PC-9 (cell line): Measurements from ENCODE around the gene FKBP7. TPM values are rescaled to one million over a fixed set of nuclear protein-coding genes. Genes with fewer than 3 reads are reported as not detected.
A peak's percentile ranks its signal among the peaks of the same experiment; 100 is the strongest.

Experiments
- BruUV-seq: library from RNA; stranded (reverse); fragments of 400-500 nt; replicated peaks from 2 replicates; lab custom pipeline; 2021; lab: Mats Ljungman, UMichigan
- CTCF ChIA-PET: fragments of 300-600 bp; sonication (Branson Sonifier 250); formaldehyde crosslinking; loops from one replicate; lab custom pipeline; 2022; ENCODE audit warnings: antibody characterized with exemption; lab: Charles Lee
- POLR2A ChIA-PET: fragments of 300-600 bp; sonication (Branson Sonifier 250); formaldehyde crosslinking; loops from one replicate; lab custom pipeline; 2022; ENCODE audit warnings: antibody characterized with exemption; ENCODE audit not compliant: unreplicated experiment; lab: Charles Lee
- DNase-seq, 2 experiments: peaks; one replicate each; pipeline versions ENCODE4 v3.0.0 to v3.0.0-alpha.2; 2015 to 2022; ENCODE audit warnings: mixed read lengths in 1 of 2
- H2AFZ ChIP-seq: fragments of 200-600 bp; sonication (generic); 2 replicates; pipeline ENCODE4 v1.8.1; 2017; ENCODE audit warnings: antibody characterized with exemption
- H3F3A ChIP-seq: fragments of 200-600 bp; sonication (generic); 2 replicates; pipeline ENCODE4 v1.8.1; 2017; ENCODE audit warnings: antibody characterized with exemption, mild to moderate bottlenecking, low read depth; ENCODE audit not compliant: insufficient read depth
- H3K27ac ChIP-seq: fragments of 200-600 bp; sonication (generic); 2 replicates; pipeline ENCODE4 v1.6.1; 2016; ENCODE audit warnings: mixed run types
- H3K27me3 ChIP-seq: fragments of 200-600 bp; sonication (generic); 2 replicates; pipeline ENCODE4 v1.6.1; 2016; ENCODE audit warnings: low read depth, mixed run types; ENCODE audit not compliant: insufficient read depth
- H3K36me3 ChIP-seq: fragments of 200-600 bp; sonication (generic); 2 replicates; pipeline ENCODE4 v1.6.1; 2016; ENCODE audit warnings: low read depth, mixed run types
- H3K4me1 ChIP-seq: fragments of 200-600 bp; sonication (generic); replicated peaks from 2 replicates; pipeline ENCODE4 v1.6.1; 2016; ENCODE audit warnings: mixed run types; ENCODE audit not compliant: insufficient read depth
- H3K4me2 ChIP-seq: fragments of 200-600 bp; sonication (generic); 2 replicates; pipeline ENCODE4 v1.6.1; 2017; ENCODE audit warnings: mixed run types
- H3K4me3 ChIP-seq: fragments of 200-600 bp; sonication (generic); 2 replicates; pipeline ENCODE4 v1.6.1; 2016; ENCODE audit warnings: mixed run types
- H3K79me2 ChIP-seq: fragments of 200-600 bp; sonication (generic); 2 replicates; pipeline ENCODE4 v1.6.1; 2017; ENCODE audit warnings: low read depth, mixed run types
- H3K9me2 ChIP-seq: fragments of 200-600 bp; sonication (generic); 2 replicates; pipeline ENCODE4 v1.8.1; 2017; ENCODE audit warnings: mild to moderate bottlenecking; ENCODE audit not compliant: insufficient read depth
- H3K9me3 ChIP-seq: fragments of 200-600 bp; sonication (generic); 2 replicates; pipeline ENCODE4 v1.8.1; 2016; ENCODE audit warnings: low read depth; ENCODE audit not compliant: insufficient read depth
- H4K20me1 ChIP-seq: fragments of 200-600 bp; sonication (generic); 2 replicates; pipeline ENCODE4 v1.8.1; 2017; ENCODE audit not compliant: insufficient read depth
- CTCF ChIP-seq: fragments of 200-600 bp; sonication (generic); conservative IDR thresholded peaks from 2 replicates; pipeline ENCODE4 v1.6.1; 2017; ENCODE audit warnings: mixed run types, antibody characterized with exemption, mild to moderate bottlenecking, moderate library complexity
- EZH2 ChIP-seq: fragments of 200-600 bp; sonication (generic); IDR thresholded peaks from 2 replicates; pipeline ENCODE4 v1.8.0; 2017; ENCODE audit warnings: antibody characterized with exemption, low read depth
- intact Hi-C: fragments of 100-400 bp; cut with micrococcal nuclease; formaldehyde crosslinking; loops from one replicate; pipeline ENCODE4 v1.10.0; 2022; ENCODE audit not compliant: unreplicated experiment
- total RNA-seq: library from RNA; stranded (reverse); gene quantifications from 2 replicates; pipeline ENCODE4 v1.2.3, GENCODE V29; 2021

The FKBP7 gene
- total RNA-seq, 1 experiment from 2014 or later = 6.1 TPM

GRCh38 chr2:178479275-178479616, 846 bp upstream of the FKBP7 start:
- Histone ChIP-seq H3K27ac (peak overlapping the region; percentile 56; the same call in 1 of the 2 replicates), H2AFZ (peak overlapping the region; percentile 100), H3K9me3 (no peaks in the 10 kb centered on the region), H3K27me3 (no peaks in the 10 kb centered on the region), H3K36me3 (no peaks in the 10 kb centered on the region), H4K20me1 (peaks cover 29% of the 10 kb centered on the region), H3K4me2 (peak overlapping the region; percentile 96), H3K4me3 (peak overlapping the region; percentile 77), H3K79me2 (peaks cover 37% of the 10 kb centered on the region), H3K9me2 (no peaks in the 10 kb centered on the region), H3F3A (peaks cover 15% of the 10 kb centered on the region), H3K4me1 (peaks cover 49% of the 10 kb centered on the region)
- TF ChIP-seq CTCF (peak; percentile 54; the same call in 1 of the 2 replicates), EZH2 (no peak)
- ChIA-PET POLR2A (no interaction called here), CTCF (no interaction called here)
- DNase-seq = no peak
- no TSS peak for BruUV-seq
- intact Hi-C loops = loop anchor here (1.0 to 5.0 kb wide), 3 partner anchors 283 to 436 kb away; partner anchors contain the start of gene RBM45

GRCh38 chr2:178478130-178478438, 316 bp downstream of the FKBP7 start:
- no peaks in the 10 kb centered on the region for H3K36me3 ChIP-seq
- peak overlapping the region; percentile 77 for H3K4me3 ChIP-seq
- ChIA-PET CTCF (no interaction called here), POLR2A (no interaction called here)
- peaks cover 19% of the 10 kb centered on the region for H4K20me1 ChIP-seq
- peaks cover 15% of the 10 kb centered on the region for H3F3A ChIP-seq
- intact Hi-C loops = loop anchor here (1.0 to 5.0 kb wide), 3 partner anchors 27 to 437 kb away; partner anchors contain the start of genes PJVK and PRKRA
- H3K27ac ChIP-seq = peak overlapping the region; percentile 56
- peak overlapping the region; percentile 100 for H2AFZ ChIP-seq
- peak overlapping the region; percentile 96 for H3K4me2 ChIP-seq
- TF ChIP-seq EZH2 = no peak
- TF ChIP-seq CTCF = no peak
- no peaks in the 10 kb centered on the region for H3K9me2 ChIP-seq
- no peaks in the 10 kb centered on the region for H3K9me3 ChIP-seq
- H3K4me1 ChIP-seq = peaks cover 39% of the 10 kb centered on the region
- BruUV-seq = TSS peak; percentile 58
- peaks cover 26% of the 10 kb centered on the region for H3K79me2 ChIP-seq
- no peak for DNase-seq
- no peaks in the 10 kb centered on the region for H3K27me3 ChIP-seq

GRCh38 chr2:178477443-178478129, 814 bp downstream of the FKBP7 start:
- peak overlapping the region; percentile 100 for H2AFZ ChIP-seq
- DNase-seq = no peak
- peaks cover 21% of the 10 kb centered on the region for H3K79me2 ChIP-seq
- peaks cover 14% of the 10 kb centered on the region for H4K20me1 ChIP-seq
- CTCF ChIA-PET = no interaction called here
- H3K4me2 ChIP-seq = peak overlapping the region; percentile 96
- H3K9me3 ChIP-seq = no peaks in the 10 kb centered on the region
- no peak overlapping the region; the same call in 1 of the 2 replicates for H3K27ac ChIP-seq
- no peaks in the 10 kb centered on the region for H3K36me3 ChIP-seq
- no TSS peak for BruUV-seq
- H3K4me1 ChIP-seq = peaks cover 34% of the 10 kb centered on the region
- POLR2A ChIA-PET = no interaction called here
- peak overlapping the region; percentile 77 for H3K4me3 ChIP-seq
- H3K27me3 ChIP-seq = no peaks in the 10 kb centered on the region
- intact Hi-C loops = loop anchor here (1.0 to 5.0 kb wide), 3 partner anchors 26 to 437 kb away; partner anchors contain the start of genes PJVK and PRKRA
- TF ChIP-seq CTCF (no peak), EZH2 (no peak)
- peaks cover 15% of the 10 kb centered on the region for H3F3A ChIP-seq
- no peaks in the 10 kb centered on the region for H3K9me2 ChIP-seq
